OCI-LY1 (cell line): Measurements from ENCODE around the gene PCSK6.

Source experiments
- H2AFZ ChIP-seq: fragments of 200-600 bp; sonication (generic), shearing (Covaris generic); 2 replicates; pipeline ENCODE4 v1.6.0; 2014; ENCODE audit warnings: antibody characterized with exemption, mild to moderate bottlenecking, low read length
- H3F3A ChIP-seq: fragments of 200-600 bp; sonication (generic), shearing (Covaris generic); 2 replicates; pipeline ENCODE4 v1.6.0; 2014; ENCODE audit warnings: mild to moderate bottlenecking, antibody characterized with exemption, low read length, moderate library complexity; ENCODE audit not compliant: insufficient read depth
- H3K27ac ChIP-seq: fragments of 200-600 bp; sonication (generic); 2 replicates; pipeline ENCODE4 v1.5.1; 2014; ENCODE audit warnings: low read length, mixed run types, mild to moderate bottlenecking, low read depth; ENCODE audit not compliant: poor library complexity, severe bottlenecking
- H3K27me3 ChIP-seq: fragments of 200-600 bp; sonication (generic); 2 replicates; pipeline ENCODE4 v1.6.0; 2014; ENCODE audit warnings: antibody characterized with exemption, mild to moderate bottlenecking, low read length, moderate library complexity; ENCODE audit not compliant: insufficient read depth
- H3K36me3 ChIP-seq: fragments of 200-600 bp; sonication (generic); 2 replicates; pipeline ENCODE4 v1.6.1; 2014; ENCODE audit warnings: mild to moderate bottlenecking, antibody characterized with exemption, low read length, moderate library complexity, mixed read lengths; ENCODE audit not compliant: insufficient read depth
- H3K4me1 ChIP-seq: fragments of 200-600 bp; sonication (generic); 2 replicates; pipeline ENCODE4 v1.5.1; 2014; ENCODE audit warnings: mild to moderate bottlenecking, low read length, moderate library complexity; ENCODE audit not compliant: insufficient read depth, severe bottlenecking
- H3K4me2 ChIP-seq: fragments of 200-600 bp; sonication (generic), shearing (Covaris generic); 2 replicates; pipeline ENCODE4 v1.6.1; 2014; ENCODE audit warnings: low read length
- H3K4me3 ChIP-seq: fragments of 200-600 bp; sonication (generic); 2 replicates; pipeline ENCODE4 v1.5.1; 2014; ENCODE audit warnings: low read length, low read depth, mild to moderate bottlenecking, mixed read lengths; ENCODE audit not compliant: poor library complexity, severe bottlenecking
- H3K79me2 ChIP-seq: fragments of 200-600 bp; shearing (Covaris generic); 2 replicates; pipeline ENCODE4 v1.6.1; 2016; ENCODE audit warnings: mixed run types, low read length, mixed read lengths; ENCODE audit not compliant: insufficient read depth
- H3K9ac ChIP-seq: fragments of 200-600 bp; sonication (generic), shearing (Covaris generic); 2 replicates; pipeline ENCODE4 v1.6.1; 2014; ENCODE audit warnings: mild to moderate bottlenecking, low read length, mixed read lengths
- H3K9me2 ChIP-seq: fragments of 200-600 bp; sonication (generic), shearing (Covaris generic); 2 replicates; pipeline ENCODE4 v1.6.1; 2014; ENCODE audit warnings: low read depth, mild to moderate bottlenecking, low read length, mixed read lengths
- H3K9me3 ChIP-seq: fragments of 200-600 bp; shearing (Covaris generic); 2 replicates; pipeline ENCODE4 v1.6.1; 2014; ENCODE audit warnings: low read length, mixed read lengths
- H4K20me1 ChIP-seq: fragments of 200-600 bp; sonication (generic), shearing (Covaris generic); 2 replicates; pipeline ENCODE4 v1.6.0; 2016; ENCODE audit warnings: mild to moderate bottlenecking, low read length; ENCODE audit not compliant: insufficient read depth
- EZH2 ChIP-seq: fragments of 200-600 bp; sonication (generic), shearing (Covaris generic); IDR thresholded peaks from 2 replicates; pipeline ENCODE4 v1.8.0; 2017; ENCODE audit warnings: borderline replicate concordance, mixed run types, mild to moderate bottlenecking, antibody characterized with exemption, low read length, moderate library complexity, mixed read lengths
- TF ChIP-seq, protein P1 (sequence below): fragments of 200-600 bp; sonication (generic), shearing (Covaris generic); IDR thresholded peaks from 2 replicates; pipeline ENCODE4 v1.5.1; 2017; ENCODE audit warnings: mild to moderate bottlenecking, antibody characterized with exemption, low read length, moderate library complexity, mixed read lengths

The PCSK6 gene

DNA sequence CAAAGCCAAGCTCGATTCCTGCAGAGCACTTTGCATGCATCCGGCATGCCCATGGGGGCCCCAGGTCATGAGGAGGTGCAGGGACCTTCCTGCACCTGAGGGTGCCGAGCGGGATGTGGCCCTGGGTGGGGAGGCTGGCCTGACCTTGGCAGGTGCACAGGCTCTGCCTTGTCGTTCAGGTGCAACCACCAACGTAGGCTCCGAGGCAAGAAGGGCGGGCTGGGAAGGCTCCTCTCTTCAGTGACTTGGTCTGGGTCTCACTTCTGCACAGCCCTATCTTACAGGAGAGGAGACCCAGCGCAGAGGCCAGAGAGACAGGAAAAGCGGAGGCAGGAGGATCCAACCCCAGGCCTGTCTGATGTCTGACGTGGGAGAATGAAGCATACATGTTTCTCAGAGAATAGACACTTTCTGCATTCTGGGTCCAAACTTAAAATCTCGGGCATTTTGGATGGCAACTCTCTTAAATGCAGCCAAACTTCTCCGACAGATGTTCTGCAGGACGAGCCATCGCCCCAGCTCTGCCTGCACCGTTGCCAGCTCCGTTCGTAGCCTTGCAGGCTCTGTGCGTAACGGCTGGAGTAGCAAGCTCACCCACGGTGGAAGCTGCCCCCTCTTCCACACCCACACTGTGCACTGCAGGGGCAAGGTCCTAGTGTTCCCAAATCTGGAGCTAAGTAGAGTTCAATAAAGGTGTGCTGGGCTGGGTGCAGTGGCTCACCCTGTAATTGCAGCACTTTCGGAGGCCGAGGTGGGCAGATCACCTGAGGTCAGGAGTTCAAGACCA lies 133.6 kb downstream of the PCSK6 start:
- Histone ChIP-seq H3K36me3 (no peaks in the 10 kb centered on the region), H3K27ac (no peak overlapping the region), H3F3A (no peaks in the 10 kb centered on the region), H2AFZ (no peak overlapping the region), H3K9ac (no peak overlapping the region), H4K20me1 (no peaks in the 10 kb centered on the region), H3K4me1 (no peaks in the 10 kb centered on the region), H3K27me3 (peaks cover 9% of the 10 kb centered on the region; the same call in 1 of the 2 replicates), H3K79me2 (no peaks in the 10 kb centered on the region), H3K9me2 (no peaks in the 10 kb centered on the region), H3K9me3 (no peaks in the 10 kb centered on the region), H3K4me3 (no peak overlapping the region), H3K4me2 (no peak overlapping the region)
- TF ChIP-seq, protein P1, sequence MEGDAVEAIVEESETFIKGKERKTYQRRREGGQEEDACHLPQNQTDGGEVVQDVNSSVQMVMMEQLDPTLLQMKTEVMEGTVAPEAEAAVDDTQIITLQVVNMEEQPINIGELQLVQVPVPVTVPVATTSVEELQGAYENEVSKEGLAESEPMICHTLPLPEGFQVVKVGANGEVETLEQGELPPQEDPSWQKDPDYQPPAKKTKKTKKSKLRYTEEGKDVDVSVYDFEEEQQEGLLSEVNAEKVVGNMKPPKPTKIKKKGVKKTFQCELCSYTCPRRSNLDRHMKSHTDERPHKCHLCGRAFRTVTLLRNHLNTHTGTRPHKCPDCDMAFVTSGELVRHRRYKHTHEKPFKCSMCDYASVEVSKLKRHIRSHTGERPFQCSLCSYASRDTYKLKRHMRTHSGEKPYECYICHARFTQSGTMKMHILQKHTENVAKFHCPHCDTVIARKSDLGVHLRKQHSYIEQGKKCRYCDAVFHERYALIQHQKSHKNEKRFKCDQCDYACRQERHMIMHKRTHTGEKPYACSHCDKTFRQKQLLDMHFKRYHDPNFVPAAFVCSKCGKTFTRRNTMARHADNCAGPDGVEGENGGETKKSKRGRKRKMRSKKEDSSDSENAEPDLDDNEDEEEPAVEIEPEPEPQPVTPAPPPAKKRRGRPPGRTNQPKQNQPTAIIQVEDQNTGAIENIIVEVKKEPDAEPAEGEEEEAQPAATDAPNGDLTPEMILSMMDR, result no peak
- no peak for TF ChIP-seq EZH2

GRCh38 chr15:101354891-101355623 lies 134.4 kb downstream of the PCSK6 start:
- H3K9me3 ChIP-seq, result no peaks in the 10 kb centered on the region
- H3K36me3 ChIP-seq, result no peaks in the 10 kb centered on the region
- H3F3A ChIP-seq, result no peaks in the 10 kb centered on the region
- no peak overlapping the region for H3K27ac ChIP-seq
- H3K27me3 ChIP-seq, result peaks cover 9% of the 10 kb centered on the region; the same call in 1 of the 2 replicates
- H3K9ac ChIP-seq, result no peak overlapping the region
- H3K79me2 ChIP-seq, result no peaks in the 10 kb centered on the region
- TF ChIP-seq, protein P1, result no peak
- H2AFZ ChIP-seq, result no peak overlapping the region
- H3K4me1 ChIP-seq, result no peaks in the 10 kb centered on the region
- no peaks in the 10 kb centered on the region for H4K20me1 ChIP-seq
- no peak overlapping the region for H3K4me2 ChIP-seq
- no peak overlapping the region for H3K4me3 ChIP-seq
- no peaks in the 10 kb centered on the region for H3K9me2 ChIP-seq

DNA sequence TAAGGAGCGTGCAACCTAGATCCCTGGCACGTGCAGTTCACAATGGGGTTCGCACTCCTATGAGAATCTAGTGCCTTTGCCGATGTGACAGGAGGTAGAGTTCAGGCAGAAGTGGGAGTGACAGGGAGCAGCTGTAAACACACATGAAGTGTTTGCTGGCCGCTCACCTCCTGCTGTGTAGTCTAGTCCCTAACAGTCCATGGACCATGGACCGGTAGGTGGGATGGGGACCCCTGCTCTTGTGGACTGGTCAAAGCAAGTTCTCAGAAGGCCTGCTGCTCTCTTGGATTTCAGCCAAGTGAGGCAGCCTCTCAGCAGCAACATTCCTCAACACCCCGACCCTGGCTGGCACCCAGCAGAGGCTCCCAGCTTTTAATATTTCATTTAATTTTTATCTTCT lies 136.3 kb downstream of the PCSK6 start:
- Histone ChIP-seq H3K9ac (no peak overlapping the region), H2AFZ (no peak overlapping the region), H3K9me2 (no peaks in the 10 kb centered on the region)

More for the DNA sequence above, 136.3 kb downstream of the PCSK6 start:
- Histone ChIP-seq H3K36me3 (no peaks in the 10 kb centered on the region), H3K4me1 (no peaks in the 10 kb centered on the region), H3F3A (no peaks in the 10 kb centered on the region), H4K20me1 (no peaks in the 10 kb centered on the region), H3K4me2 (no peak overlapping the region), H3K4me3 (no peak overlapping the region), H3K27ac (no peak overlapping the region), H3K27me3 (peaks cover 9% of the 10 kb centered on the region; the same call in 1 of the 2 replicates), H3K9me3 (no peaks in the 10 kb centered on the region), H3K79me2 (no peaks in the 10 kb centered on the region)
- TF ChIP-seq, protein P1, result no peak
- no peak for TF ChIP-seq EZH2
